ENCODE measurements around the gene GFAP.
"Not testable (repeated sequence)": the region's sequence is repeated elsewhere in the genome, so short reads cannot be mapped to it uniquely, and the experiment has no call there.

GFAP gene

GRCh38 chr17:44915321-44915726, at the start of gene GFAP:
GFAP (minus strand) TSS chr17:44915500; CDS start chr17:44915486, 14 bp downstream.
- no peak for DNase-seq

GRCh38 chr17:44961921-44962350, 46.6 kb upstream of the GFAP start:
- no peak for DNase-seq

GRCh38 chr17:44960691-44961090, 45.4 kb upstream of the GFAP start:
- no peak for DNase-seq

GRCh38 chr17:44959821-44960531, 44.7 kb upstream of the GFAP start:
- DNase-seq: no peak

GRCh38 chr17:44956998-44957981, 42.0 kb upstream of the GFAP start:
- DNase-seq: no peak

- DNase-seq: peak; percentile 21
Measured at GRCh38 chr17:44955674-44956425, 40.5 kb upstream of the GFAP start.

GRCh38 chr17:44952946-44953475, 37.7 kb upstream of the GFAP start:
- no peak for DNase-seq

- no peak for DNase-seq
Measured at GRCh38 chr17:44948315-44948795, 33.1 kb upstream of the GFAP start.

- peak; percentile 97 for DNase-seq
Measured at GRCh38 chr17:44947461-44948314, 32.4 kb upstream of the GFAP start, which contains the start of gene KIF18B. KIF18B (minus strand) TSS chr17:44947773; CDS start chr17:44936344, 11,429 bp downstream.

GRCh38 chr17:44945652-44946051, 30.4 kb upstream of the GFAP start:
- DNase-seq: not testable (repeated sequence)

GRCh38 chr17:44942456-44942855, 27.2 kb upstream of the GFAP start:
- no peak for DNase-seq

GRCh38 chr17:44941712-44942331, 26.5 kb upstream of the GFAP start:
- no peak for DNase-seq

GRCh38 chr17:44940768-44941167, 25.5 kb upstream of the GFAP start:
- DNase-seq: no peak

GRCh38 chr17:44940317-44940716, 25.0 kb upstream of the GFAP start:
- DNase-seq: no peak

GRCh38 chr17:44935116-44935515, 19.8 kb upstream of the GFAP start:
- DNase-seq: no peak

- DNase-seq: no peak
Measured at GRCh38 chr17:44934745-44935105, 19.4 kb upstream of the GFAP start.

- no peak for DNase-seq
Measured at GRCh38 chr17:44933824-44934744, 18.8 kb upstream of the GFAP start.

- DNase-seq: no peak
Measured at GRCh38 chr17:44932787-44933097, 17.4 kb upstream of the GFAP start.

- DNase-seq: no peak
Measured at GRCh38 chr17:44932096-44932786, 16.9 kb upstream of the GFAP start.

- no peak for DNase-seq
Measured at GRCh38 chr17:44931376-44931775, 16.1 kb upstream of the GFAP start.

All from NCI-H146 (cell line).